HFF-Myc (cell line): ENCODE results near the gene CTNNA1.

Experiments used
- DNase-seq: peaks from one replicate; pipeline ENCODE4 v3.0.0-alpha.2; 2011; ENCODE audit warnings: low read depth; ENCODE audit errors: extremely low read depth
- H3K4me3 ChIP-seq: replicated peaks from 2 replicates; pipeline ENCODE4 v1.5.1; 2011; ENCODE audit warnings: low read depth, mild to moderate bottlenecking, control low read depth, low read length
- TF ChIP-seq, protein P1 (sequence below): IDR thresholded peaks from 2 replicates; pipeline ENCODE4 v1.5.1; 2012; ENCODE audit warnings: mild to moderate bottlenecking, low read depth, low read length, control low read depth; ENCODE audit errors: missing control alignments

The CTNNA1 gene

DNA sequence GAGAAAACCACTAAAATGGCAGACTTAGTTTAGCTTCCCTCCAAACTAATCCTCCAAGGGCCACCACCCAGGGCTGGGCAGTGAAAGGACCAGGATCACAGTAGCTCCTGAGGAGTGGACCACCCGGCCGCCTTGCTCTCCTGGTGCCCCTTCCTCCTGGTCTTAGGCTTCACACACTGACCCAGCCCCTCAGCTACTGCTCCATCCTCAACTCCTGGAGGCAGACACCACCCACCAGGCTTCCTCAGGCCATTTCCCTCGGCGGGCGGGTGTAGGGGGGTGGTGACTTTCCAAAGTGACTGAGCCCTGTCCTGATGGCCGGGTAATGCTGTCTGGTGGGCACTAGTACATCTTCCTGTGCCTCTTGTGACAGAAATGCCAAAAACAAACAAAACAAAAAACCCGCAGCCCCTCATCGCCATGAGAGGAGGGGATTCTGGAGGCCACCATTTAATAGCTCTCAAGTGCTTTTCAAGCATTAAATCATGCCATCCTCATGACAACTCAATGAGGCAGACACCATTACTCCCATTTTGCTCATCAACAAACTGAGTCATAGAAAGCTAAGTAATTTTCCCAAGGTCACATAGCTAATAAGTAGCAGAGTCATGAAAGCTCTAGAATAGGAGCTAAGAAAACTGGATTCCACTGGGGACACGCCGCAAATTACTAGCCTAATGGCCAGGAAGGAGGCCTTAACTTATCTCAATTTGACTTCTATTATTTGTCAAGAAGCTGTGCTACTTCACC, 213.2 kb downstream of the CTNNA1 start:
- H3K4me3 ChIP-seq, result no peak overlapping the region
- DNase-seq, result no peak
- TF ChIP-seq, protein P1, sequence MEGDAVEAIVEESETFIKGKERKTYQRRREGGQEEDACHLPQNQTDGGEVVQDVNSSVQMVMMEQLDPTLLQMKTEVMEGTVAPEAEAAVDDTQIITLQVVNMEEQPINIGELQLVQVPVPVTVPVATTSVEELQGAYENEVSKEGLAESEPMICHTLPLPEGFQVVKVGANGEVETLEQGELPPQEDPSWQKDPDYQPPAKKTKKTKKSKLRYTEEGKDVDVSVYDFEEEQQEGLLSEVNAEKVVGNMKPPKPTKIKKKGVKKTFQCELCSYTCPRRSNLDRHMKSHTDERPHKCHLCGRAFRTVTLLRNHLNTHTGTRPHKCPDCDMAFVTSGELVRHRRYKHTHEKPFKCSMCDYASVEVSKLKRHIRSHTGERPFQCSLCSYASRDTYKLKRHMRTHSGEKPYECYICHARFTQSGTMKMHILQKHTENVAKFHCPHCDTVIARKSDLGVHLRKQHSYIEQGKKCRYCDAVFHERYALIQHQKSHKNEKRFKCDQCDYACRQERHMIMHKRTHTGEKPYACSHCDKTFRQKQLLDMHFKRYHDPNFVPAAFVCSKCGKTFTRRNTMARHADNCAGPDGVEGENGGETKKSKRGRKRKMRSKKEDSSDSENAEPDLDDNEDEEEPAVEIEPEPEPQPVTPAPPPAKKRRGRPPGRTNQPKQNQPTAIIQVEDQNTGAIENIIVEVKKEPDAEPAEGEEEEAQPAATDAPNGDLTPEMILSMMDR, result no peak

DNA sequence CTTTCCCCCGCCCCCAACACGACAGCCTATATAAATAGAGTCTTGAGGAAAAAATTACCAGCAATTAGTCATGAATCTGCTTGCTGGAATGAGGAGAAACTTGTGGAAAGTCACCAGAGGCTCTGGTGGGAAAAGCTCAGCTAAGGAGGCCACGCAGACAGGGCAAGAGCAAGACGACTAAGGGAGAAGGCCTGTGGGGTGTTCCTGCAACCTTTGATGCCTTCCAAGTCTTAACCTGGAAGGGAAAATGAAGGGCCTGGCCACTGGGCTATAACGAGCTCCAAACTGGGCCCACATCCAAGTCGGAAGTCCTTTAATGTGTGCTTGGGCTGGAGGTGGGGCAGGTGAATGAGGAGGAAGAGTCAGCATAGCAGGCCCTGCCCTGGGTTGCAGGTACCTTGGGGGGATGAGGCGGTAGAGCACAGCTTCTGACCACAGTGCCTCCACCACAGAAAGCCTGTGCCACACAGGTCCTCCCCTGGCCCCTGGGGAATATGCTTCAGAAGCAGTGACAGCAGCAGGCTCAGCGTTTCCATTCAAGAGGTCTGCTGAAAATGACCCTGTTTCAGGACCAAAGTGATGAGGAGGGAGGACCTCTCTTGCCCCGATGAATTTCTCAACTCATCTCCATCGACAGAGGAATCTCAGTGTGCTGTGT, 214.7 kb downstream of the CTNNA1 start:
- TF ChIP-seq, protein P1, result no peak
- no peak for DNase-seq
- no peak overlapping the region for H3K4me3 ChIP-seq

DNA sequence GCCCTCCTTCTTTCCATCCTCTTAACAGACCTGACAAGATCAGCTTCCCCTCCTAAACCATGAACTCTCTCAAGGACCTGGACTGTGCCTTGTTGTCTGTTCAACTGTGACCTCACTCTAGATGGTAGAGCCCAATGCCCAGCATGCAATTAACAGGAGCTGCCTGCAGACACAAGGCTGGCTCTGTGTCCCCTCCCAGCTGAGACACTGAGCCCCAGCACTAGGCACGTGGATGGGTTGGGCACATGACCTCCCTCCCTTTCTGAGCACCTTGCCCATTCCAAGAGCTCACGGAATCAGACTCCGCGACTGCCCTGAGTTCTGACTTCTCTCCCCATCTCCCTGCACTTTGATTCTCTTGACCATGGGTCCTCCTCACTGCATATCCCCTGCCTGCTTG, 215.4 kb downstream of the CTNNA1 start:
- DNase-seq, result no peak

DNA sequence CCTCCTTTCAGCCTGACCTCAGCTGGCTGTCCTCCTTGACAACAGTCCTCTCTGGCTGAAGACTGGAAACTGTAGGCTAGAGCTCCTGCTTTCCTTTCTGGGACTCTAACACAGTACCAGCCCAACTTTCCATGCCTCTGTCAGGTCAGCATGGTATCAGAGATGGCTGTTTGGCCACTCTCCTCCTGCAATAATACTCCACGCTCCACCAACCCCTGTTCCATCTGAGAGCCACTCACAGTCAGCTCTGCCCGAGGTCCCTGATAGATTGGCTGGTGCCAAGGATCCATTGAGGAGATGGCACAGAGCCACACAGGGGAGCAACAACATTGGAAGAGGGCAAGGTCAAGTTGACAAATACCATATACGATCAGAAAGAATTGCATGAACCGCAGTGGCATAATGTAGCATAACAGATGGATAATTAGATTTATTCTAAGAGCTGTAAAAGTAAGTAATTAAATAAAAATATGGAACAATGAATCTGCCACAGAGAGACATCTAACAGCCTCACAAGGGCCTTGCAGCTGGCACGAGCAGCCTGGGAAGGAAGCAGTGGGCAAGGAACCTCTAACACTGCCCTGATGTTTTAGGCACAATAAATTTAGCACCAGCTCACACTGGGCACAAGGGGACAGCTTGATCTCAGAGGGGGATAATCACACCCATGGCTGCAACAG, 216.2 kb downstream of the CTNNA1 start:
- no peak overlapping the region for H3K4me3 ChIP-seq
- no peak for DNase-seq
- TF ChIP-seq, protein P1, result no peak

More for the DNA sequence above, 215.4 kb downstream of the CTNNA1 start:
- H3K4me3 ChIP-seq, result no peak overlapping the region
- TF ChIP-seq, protein P1, result no peak

DNA sequence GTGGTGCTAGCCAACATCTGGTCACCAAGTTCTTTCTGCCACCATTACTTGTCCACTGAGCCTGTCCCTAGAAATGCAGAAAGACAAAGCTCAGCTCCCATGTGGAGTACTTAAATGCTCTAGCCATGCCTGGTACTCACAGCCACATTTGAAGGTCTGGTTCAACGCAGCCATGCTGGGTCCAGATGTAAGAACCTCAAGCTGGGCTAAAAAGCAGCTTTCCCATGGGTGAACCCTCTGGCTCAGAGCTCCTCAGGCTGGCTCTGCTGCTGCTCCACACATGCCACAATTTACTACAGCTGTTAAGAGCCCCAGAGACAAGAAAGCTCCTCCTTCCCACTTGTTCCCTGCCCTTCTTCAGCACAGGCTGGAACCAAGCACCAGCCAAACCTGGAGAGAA, 219.0 kb downstream of the CTNNA1 start:
- H3K4me3 ChIP-seq, result no peak overlapping the region
- TF ChIP-seq, protein P1, result no peak
- DNase-seq, result peak; percentile 63

DNA sequence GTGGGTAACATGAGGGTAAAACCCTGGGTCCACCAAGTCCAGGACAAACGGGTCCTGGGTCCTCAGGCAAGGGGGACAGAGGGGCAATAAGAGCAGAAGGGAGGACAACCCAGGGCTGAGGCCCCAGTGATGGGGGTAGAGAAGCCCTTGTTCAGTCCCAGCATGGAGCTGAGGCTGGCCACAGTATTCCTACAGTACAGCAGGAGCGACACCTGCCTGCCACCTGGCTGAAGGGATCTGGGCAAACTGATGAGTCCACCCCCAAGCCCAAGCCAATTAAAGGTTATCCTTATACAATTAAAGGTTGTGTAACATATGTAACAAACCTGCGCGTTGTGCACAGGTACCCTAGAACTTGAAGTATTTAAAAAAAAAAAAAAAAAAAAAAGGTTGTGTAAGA, 219.6 kb downstream of the CTNNA1 start:
- TF ChIP-seq, protein P1, result no peak
- no peak for DNase-seq
- H3K4me3 ChIP-seq, result no peak overlapping the region
